HEK293T (cell line): ENCODE results near the gene PARP1.

Experiments
- CTCF ChIA-PET: fragments of 350-600 bp; formaldehyde crosslinking; extraction: SDS; loops from one replicate; lab custom pipeline; 2021; ENCODE audit warnings: antibody characterized with exemption, inconsistent platforms; lab: Yijun Ruan, JAX
- POLR2A ChIA-PET: fragments of 350-600 bp; formaldehyde crosslinking; extraction: SDS; loops from one replicate; lab custom pipeline; 2020; ENCODE audit warnings: antibody characterized with exemption, inconsistent platforms; lab: Yijun Ruan, JAX
- DNase-seq: peaks from one replicate; pipeline ENCODE4 v3.0.0; 2012; ENCODE audit warnings: mixed read lengths; ENCODE audit errors: extremely low spot score
- ARNT ChIP-seq: fragments of 450-650 bp; IDR thresholded peaks from 2 replicates; pipeline ENCODE4 v1.6.1; 2017; ENCODE audit warnings: mild to moderate bottlenecking
- BHLHE40 ChIP-seq: fragments of 450-650 bp; IDR thresholded peaks from 2 replicates; pipeline ENCODE4 v1.6.1; 2016; ENCODE audit warnings: mild to moderate bottlenecking, moderate library complexity, borderline replicate concordance
- CTBP1 ChIP-seq: fragments of 450-650 bp; IDR thresholded peaks from 2 replicates; pipeline ENCODE4 v1.6.1; 2016; ENCODE audit warnings: borderline replicate concordance
- ELF4 ChIP-seq: fragments of 450-650 bp; IDR thresholded peaks from 2 replicates; pipeline ENCODE4 v1.6.1; 2017; ENCODE audit warnings: antibody characterized with exemption
- FOXA1 ChIP-seq: fragments of 450-650 bp; IDR thresholded peaks from 2 replicates; pipeline ENCODE4 v1.6.1; 2016; ENCODE audit warnings: mild to moderate bottlenecking
- FOXK2 ChIP-seq: fragments of 450-650 bp; IDR thresholded peaks from 2 replicates; pipeline ENCODE4 v1.6.1; 2016; ENCODE audit warnings: mild to moderate bottlenecking
- FOXM1 ChIP-seq: fragments of 450-650 bp; IDR thresholded peaks from 2 replicates; pipeline ENCODE4 v1.6.1; 2017; ENCODE audit warnings: mild to moderate bottlenecking, borderline replicate concordance
- HDGF ChIP-seq: fragments of 450-650 bp; IDR thresholded peaks from 2 replicates; pipeline ENCODE4 v1.6.1; 2017; ENCODE audit warnings: antibody characterized with exemption, borderline replicate concordance
- L3MBTL2 ChIP-seq: fragments of 450-650 bp; conservative IDR thresholded peaks from 2 replicates; pipeline ENCODE4 v1.6.1; 2016; ENCODE audit warnings: mild to moderate bottlenecking
- LEF1 ChIP-seq: fragments of 450-650 bp; IDR thresholded peaks from 2 replicates; pipeline ENCODE4 v1.6.1; 2017; ENCODE audit warnings: mild to moderate bottlenecking, borderline replicate concordance
- NFRKB ChIP-seq: fragments of 450-650 bp; IDR thresholded peaks from 2 replicates; pipeline ENCODE4 v1.6.1; 2016; ENCODE audit warnings: mild to moderate bottlenecking, moderate library complexity
- SP1 ChIP-seq: fragments of 450-650 bp; IDR thresholded peaks from 2 replicates; pipeline ENCODE4 v1.6.1; 2017
- SUZ12 ChIP-seq: fragments of 450-650 bp; IDR thresholded peaks from 2 replicates; pipeline ENCODE4 v1.6.1; 2016; ENCODE audit warnings: mild to moderate bottlenecking
- TARDBP ChIP-seq: fragments of 450-650 bp; IDR thresholded peaks from 2 replicates; pipeline ENCODE4 v1.6.1; 2016
- ZNF384 ChIP-seq: fragments of 450-650 bp; IDR thresholded peaks from 2 replicates; pipeline ENCODE4 v1.6.1; 2016
- TF ChIP-seq, protein P1 (sequence below): fragments of 450-650 bp; IDR thresholded peaks from 2 replicates; pipeline ENCODE4 v1.6.1; 2016

The PARP1 gene

DNA sequence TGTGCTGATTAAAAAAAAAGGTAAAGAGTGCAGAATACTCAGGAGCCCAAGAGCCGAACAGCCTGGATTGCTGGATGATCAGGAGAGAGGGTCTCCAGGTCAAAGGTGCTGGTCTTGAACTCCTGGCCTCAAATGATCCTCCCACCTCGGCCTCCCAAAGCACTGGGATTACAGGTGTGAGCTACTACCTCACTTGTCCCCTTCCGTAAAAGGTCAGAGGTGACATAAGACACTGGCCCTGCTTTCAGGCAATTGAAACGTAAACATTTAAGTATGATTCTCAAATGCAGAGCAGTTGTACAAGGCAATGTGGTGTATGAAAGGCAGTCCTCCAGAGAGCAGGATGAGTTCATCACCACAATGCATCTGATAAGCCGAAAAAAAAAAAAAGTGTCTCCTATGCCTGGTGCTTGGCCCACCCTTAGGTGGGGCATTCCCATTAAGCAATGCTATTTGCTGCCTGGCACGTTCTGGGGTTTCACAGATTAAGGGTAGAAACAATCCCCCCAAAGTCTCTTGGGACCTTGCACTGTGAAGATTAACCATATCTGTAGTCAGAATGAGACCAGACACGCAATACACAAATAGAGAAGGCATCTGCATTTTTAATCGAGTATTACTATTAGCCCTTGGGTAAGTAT is 47.7 kb downstream of the PARP1 start:
- no peak for DNase-seq
- ChIA-PET CTCF (interaction anchor here (0.7 kb wide), 1 partner anchor 654 kb away, joined by 4 read pairs; no protein-coding TSS in a partner anchor), POLR2A (interaction anchor here (1.6 kb wide), 1 partner anchor 10 kb away, joined by 3 read pairs; no protein-coding TSS in a partner anchor)
- TF ChIP-seq ARNT: no peak
- TF ChIP-seq HDGF: no peak
- TF ChIP-seq ELF4: no peak
- TF ChIP-seq FOXA1: no peak
- TF ChIP-seq, protein P1, sequence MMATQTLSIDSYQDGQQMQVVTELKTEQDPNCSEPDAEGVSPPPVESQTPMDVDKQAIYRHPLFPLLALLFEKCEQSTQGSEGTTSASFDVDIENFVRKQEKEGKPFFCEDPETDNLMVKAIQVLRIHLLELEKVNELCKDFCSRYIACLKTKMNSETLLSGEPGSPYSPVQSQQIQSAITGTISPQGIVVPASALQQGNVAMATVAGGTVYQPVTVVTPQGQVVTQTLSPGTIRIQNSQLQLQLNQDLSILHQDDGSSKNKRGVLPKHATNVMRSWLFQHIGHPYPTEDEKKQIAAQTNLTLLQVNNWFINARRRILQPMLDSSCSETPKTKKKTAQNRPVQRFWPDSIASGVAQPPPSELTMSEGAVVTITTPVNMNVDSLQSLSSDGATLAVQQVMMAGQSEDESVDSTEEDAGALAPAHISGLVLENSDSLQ: no peak
- no peak for TF ChIP-seq TARDBP
- TF ChIP-seq L3MBTL2: no peak
- TF ChIP-seq SUZ12: no peak
- no peak for TF ChIP-seq LEF1

DNA sequence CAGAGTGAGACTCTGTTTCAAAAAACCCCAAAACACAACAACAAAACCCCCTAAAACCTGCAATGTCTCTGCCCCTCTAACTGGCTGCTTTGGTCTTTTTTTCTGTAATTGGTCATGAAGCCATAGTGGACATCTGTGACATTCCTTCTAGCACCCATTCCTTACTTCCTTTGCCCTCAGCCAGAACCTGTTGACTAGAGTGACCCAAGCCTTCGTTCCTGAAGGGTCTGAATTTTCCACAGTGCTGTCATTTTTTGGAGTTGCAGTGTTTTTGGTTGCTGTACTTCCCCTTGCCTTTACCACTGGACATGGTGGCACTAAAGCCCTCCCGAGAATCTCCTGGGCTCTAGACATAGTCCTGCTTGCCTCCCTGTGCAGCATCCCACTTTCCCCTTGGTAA is 50.5 kb downstream of the PARP1 start:
- ChIA-PET POLR2A (no interaction called here), CTCF (no interaction called here)
- TF ChIP-seq FOXA1 (no peak), CTBP1 (no peak), FOXM1 (no peak), LEF1 (no peak), TARDBP (no peak), BHLHE40 (no peak), L3MBTL2 (no peak), ARNT (no peak), SUZ12 (no peak), NFRKB (no peak), ELF4 (no peak), SP1 (no peak), FOXK2 (no peak), ZNF384 (no peak), HDGF (no peak)
- TF ChIP-seq, protein P1: no peak
- no peak for DNase-seq

DNA sequence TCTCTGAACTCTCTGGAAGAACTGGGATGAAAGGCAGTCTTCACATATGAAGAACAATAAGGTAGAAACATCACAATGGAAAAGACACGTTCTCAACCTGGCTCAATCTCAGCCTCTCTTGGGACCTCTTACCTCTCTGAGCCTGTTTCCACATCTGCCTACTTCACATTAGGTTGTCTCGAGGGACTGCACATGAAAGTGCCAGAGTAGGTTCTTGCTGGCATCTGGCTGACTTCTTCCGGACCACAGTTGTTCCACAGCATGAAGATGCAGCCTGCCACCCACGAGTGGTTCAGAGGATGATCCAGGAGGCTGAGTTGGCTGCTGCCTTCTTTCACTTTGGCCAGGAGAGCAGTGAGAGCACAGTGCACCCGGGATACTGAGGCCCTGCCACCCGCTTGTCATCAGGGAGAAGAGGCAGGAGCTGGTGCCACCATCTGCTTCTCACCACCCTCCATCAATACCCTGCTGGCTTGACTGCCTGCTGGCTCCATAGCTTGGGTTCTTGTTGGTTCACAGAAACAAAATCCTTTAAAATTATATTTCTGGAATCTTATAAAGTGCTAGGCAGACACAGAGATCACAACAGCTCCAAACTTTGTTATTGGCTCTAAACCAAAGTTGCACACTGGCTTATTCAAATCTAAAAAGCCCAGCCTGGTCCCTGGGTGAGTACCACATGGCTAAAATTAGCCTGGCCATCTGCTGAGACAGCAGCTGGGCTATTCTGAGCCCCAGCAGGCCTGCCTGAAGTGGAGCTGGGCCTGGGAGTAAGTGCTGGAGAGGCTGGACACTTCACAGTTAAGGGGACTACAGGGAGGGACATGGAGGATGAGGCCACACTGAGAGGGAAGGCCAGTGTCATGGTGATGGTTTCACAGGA is 52.0 kb downstream of the PARP1 start:
- POLR2A ChIA-PET: interaction anchor here (1.4 kb wide), 1 partner anchor 47 kb away, joined by 4 read pairs; the partner anchor contains the start of gene LIN9
- TF ChIP-seq ELF4: no peak
- no peak for TF ChIP-seq ZNF384
- TF ChIP-seq L3MBTL2: no peak
- no peak for TF ChIP-seq SP1
- TF ChIP-seq TARDBP: no peak
- no peak for TF ChIP-seq LEF1
- no peak for TF ChIP-seq BHLHE40
- TF ChIP-seq FOXM1: no peak
- no peak for TF ChIP-seq ARNT
- no peak for TF ChIP-seq SUZ12
- TF ChIP-seq, protein P1: no peak
- TF ChIP-seq FOXA1: no peak
- TF ChIP-seq FOXK2: no peak
- TF ChIP-seq NFRKB: no peak
- TF ChIP-seq CTBP1: no peak
- no peak for TF ChIP-seq HDGF
- no peak for DNase-seq
- CTCF ChIA-PET: interaction anchor here (0.6 to 0.8 kb wide), 4 partner anchors 10 to 88 kb away, joined by 3 to 5 read pairs (median 3); no protein-coding TSS in a partner anchor

DNA sequence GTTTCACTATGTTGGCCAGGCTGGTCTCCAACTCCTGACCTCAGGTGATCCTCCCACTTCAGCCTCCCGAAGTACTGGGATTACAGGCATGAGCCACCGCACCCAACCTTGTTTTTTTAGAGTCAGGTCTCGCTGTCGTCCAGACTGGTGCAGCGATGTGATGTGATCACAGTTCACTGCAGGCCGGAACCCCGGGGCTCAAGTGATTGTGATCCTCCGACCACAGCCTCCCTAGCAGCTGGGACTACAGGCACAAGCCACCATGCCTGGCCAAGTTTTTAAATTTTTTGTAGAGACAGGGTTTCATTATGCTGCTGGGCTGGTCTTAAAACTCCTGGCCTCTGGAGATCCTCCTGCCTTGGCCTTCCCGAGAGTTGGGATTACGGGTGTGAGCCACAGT is 52.9 kb downstream of the PARP1 start:
- CTCF ChIA-PET: interaction anchor here (1.2 kb wide), 1 partner anchor 36 kb away, joined by 3 read pairs; no protein-coding TSS in a partner anchor
- POLR2A ChIA-PET: interaction anchor here (1.4 kb wide), 1 partner anchor 46 kb away, joined by 4 read pairs; the partner anchor contains the start of gene LIN9
- no peak for DNase-seq
- TF ChIP-seq BHLHE40 (no peak), SUZ12 (no peak), L3MBTL2 (no peak), ARNT (no peak), FOXK2 (no peak), LEF1 (no peak), ELF4 (no peak)

DNA sequence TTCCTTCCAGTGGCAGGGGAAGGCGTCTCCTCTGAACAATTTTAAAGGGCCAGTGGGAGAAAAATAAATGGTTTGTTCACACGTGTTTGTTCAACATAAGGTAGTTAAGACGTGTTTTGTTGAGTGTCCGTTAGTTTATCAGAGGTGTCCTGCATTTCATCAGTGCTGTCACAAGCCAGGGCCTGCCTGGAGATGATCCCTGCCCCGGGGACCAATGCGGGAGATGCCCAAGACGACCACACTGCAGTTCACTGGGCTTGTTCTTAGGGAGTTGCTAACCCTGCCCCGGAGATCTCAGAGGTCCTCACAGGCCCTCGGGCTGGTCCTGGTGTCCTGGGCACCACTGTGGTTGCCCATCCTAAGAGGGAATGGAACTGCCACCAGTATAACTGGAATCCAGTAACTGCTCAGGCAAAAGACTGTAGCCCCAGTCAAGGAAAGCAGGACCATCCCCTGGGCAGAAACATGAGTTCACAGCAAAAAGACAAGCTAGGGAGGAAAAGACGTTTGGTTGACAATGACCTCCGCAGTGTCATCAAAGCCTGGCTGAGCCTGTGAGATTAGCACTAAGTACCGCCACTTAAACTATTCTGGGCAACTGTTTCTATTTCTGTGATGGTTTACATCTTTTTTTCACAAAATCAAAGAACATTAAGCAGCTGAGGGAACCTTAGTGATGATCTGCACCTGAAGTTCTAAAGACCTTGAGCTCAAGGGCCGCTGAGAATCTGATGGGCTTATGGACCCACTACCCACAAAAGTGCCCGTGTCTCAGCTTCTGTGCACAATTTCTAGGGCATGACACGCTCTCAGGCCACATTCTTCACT is 54.0 kb downstream of the PARP1 start:
- ChIA-PET POLR2A (interaction anchor here (1.4 kb wide), 2 partner anchors 44 to 54 kb away, joined by 4 read pairs; partner anchors contain the start of genes LIN9 and PARP1), CTCF (interaction anchor here (1.2 to 1.5 kb wide), 2 partner anchors 37 to 54 kb away, joined by 3 to 5 read pairs; partner anchors contain the start of gene PARP1)
- TF ChIP-seq LEF1: no peak
- no peak for TF ChIP-seq SUZ12
- no peak for TF ChIP-seq FOXA1
- no peak for TF ChIP-seq ELF4
- TF ChIP-seq SP1: no peak
- TF ChIP-seq ZNF384: no peak
- TF ChIP-seq TARDBP: no peak
- no peak for TF ChIP-seq HDGF
- no peak for TF ChIP-seq FOXM1
- no peak for TF ChIP-seq BHLHE40
- TF ChIP-seq CTBP1: no peak
- TF ChIP-seq ARNT: no peak
- TF ChIP-seq L3MBTL2: no peak
- DNase-seq: no peak
